ENCODE measurements around the gene PDIA3. TPM values are rescaled to one million over a fixed set of nuclear protein-coding genes. Genes with fewer than 3 reads are reported as not detected.
A peak's percentile ranks its signal among the peaks of the same experiment; 100 is the strongest.

The PDIA3 gene
- total and polyA plus RNA-seq, 2 of the 13 experiments (the other 11 are each of a cell fraction or from before 2014, with no cell fraction given), result 238 to 433 TPM

GRCh38 chr15:43791993-43792760 is 45.9 kb downstream of the PDIA3 start, which contains the start of gene SERF2 (continued):
- TF ChIP-seq ZFP36L1 (CRISPR knock-in tag; IDR thresholded peaks at IDR 0.05), result 0 out of 2 replicates have a peak, but pooled peaks have one; percentile 15
- TF ChIP-seq, protein P1, sequence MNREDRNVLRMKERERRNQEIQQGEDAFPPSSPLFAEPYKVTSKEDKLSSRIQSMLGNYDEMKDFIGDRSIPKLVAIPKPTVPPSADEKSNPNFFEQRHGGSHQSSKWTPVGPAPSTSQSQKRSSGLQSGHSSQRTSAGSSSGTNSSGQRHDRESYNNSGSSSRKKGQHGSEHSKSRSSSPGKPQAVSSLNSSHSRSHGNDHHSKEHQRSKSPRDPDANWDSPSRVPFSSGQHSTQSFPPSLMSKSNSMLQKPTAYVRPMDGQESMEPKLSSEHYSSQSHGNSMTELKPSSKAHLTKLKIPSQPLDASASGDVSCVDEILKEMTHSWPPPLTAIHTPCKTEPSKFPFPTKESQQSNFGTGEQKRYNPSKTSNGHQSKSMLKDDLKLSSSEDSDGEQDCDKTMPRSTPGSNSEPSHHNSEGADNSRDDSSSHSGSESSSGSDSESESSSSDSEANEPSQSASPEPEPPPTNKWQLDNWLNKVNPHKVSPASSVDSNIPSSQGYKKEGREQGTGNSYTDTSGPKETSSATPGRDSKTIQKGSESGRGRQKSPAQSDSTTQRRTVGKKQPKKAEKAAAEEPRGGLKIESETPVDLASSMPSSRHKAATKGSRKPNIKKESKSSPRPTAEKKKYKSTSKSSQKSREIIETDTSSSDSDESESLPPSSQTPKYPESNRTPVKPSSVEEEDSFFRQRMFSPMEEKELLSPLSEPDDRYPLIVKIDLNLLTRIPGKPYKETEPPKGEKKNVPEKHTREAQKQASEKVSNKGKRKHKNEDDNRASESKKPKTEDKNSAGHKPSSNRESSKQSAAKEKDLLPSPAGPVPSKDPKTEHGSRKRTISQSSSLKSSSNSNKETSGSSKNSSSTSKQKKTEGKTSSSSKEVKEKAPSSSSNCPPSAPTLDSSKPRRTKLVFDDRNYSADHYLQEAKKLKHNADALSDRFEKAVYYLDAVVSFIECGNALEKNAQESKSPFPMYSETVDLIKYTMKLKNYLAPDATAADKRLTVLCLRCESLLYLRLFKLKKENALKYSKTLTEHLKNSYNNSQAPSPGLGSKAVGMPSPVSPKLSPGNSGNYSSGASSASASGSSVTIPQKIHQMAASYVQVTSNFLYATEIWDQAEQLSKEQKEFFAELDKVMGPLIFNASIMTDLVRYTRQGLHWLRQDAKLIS (CRISPR knock-in tag; IDR thresholded peaks at IDR 0.05), result peak; percentile 33; the same call in 1 of the 2 replicates
- TF ChIP-seq HBP1 (CRISPR knock-in tag; IDR thresholded peaks at IDR 0.05; ENCODE audit: low read depth), result no peak; the same call in 1 of the 2 replicates
- no peak for TF ChIP-seq XBP1 (CRISPR knock-in tag; IDR thresholded peaks at IDR 0.05)
- TF ChIP-seq RAD21 (CRISPR knock-in tag; IDR thresholded peaks at IDR 0.05), result no peak; the same call in 1 of the 2 replicates
- no peak for TF ChIP-seq ZNF230 (CRISPR knock-in tag; IDR thresholded peaks at IDR 0.05)
- TF ChIP-seq NFATC3 (CRISPR knock-in tag; IDR thresholded peaks at IDR 0.05), result peak; percentile 42; the same call in 1 of the 2 replicates
- TF ChIP-seq ZNF510 (CRISPR knock-in tag; IDR thresholded peaks at IDR 0.05; ENCODE audit: low read depth), result 0 out of 2 replicates have a peak, but pooled peaks have one; percentile 35
- no peak; the same call in 1 of the 2 replicates for TF ChIP-seq ZNF724P (CRISPR knock-in tag; IDR thresholded peaks at IDR 0.05; ENCODE audit: borderline replicate concordance)
- TF ChIP-seq ZNF282 (IDR thresholded peaks at IDR 0.05; ENCODE audit: partially characterized antibody), result no peak
- TF ChIP-seq MAX (IDR thresholded peaks at IDR 0.05), result peak; percentile 92
- TF ChIP-seq EED (CRISPR knock-in tag; IDR thresholded peaks at IDR 0.05), result peak; percentile 34; the same call in 1 of the 2 replicates
- no peak for TF ChIP-seq ZEB1 (IDR thresholded peaks at IDR 0.05; ENCODE audit: insufficient replicate concordance, low read depth)
- no peak for TF ChIP-seq REPIN1 (CRISPR knock-in tag; IDR thresholded peaks at IDR 0.05; ENCODE audit: borderline replicate concordance, low read depth)
- no peak for TF ChIP-seq ZNF354B (CRISPR knock-in tag; IDR thresholded peaks at IDR 0.05)
- TF ChIP-seq ZBTB7B (CRISPR knock-in tag; IDR thresholded peaks at IDR 0.05), result 0 out of 2 replicates have a peak, but pooled peaks have one; percentile 24
- TF ChIP-seq HIC2 (CRISPR knock-in tag; IDR thresholded peaks at IDR 0.05; ENCODE audit: low read depth), result no peak
- peak; percentile 89 for TF ChIP-seq TFDP2 (CRISPR knock-in tag; IDR thresholded peaks at IDR 0.05)
- no peak for TF ChIP-seq MTF1 (CRISPR knock-in tag; IDR thresholded peaks at IDR 0.05)
- 0 out of 2 replicates have a peak, but pooled peaks have one; percentile 52 for TF ChIP-seq CCDC6 (CRISPR knock-in tag; IDR thresholded peaks at IDR 0.05)
- TF ChIP-seq ZNF552 (CRISPR knock-in tag; IDR thresholded peaks at IDR 0.05; ENCODE audit: borderline replicate concordance), result 0 out of 2 replicates have a peak, but pooled peaks have one; percentile 49

Data from HepG2 (cell line).